HepG2 (cell line): ENCODE results near the gene LCN1. TPM values are rescaled to one million over a fixed set of nuclear protein-coding genes. Genes with fewer than 3 reads are reported as not detected.
A peak's percentile ranks its signal among the peaks of the same experiment; 100 is the strongest.

ENCODE experiments used
- CBX5 ChIP-seq: sonication (generic); formaldehyde crosslinking; IDR thresholded peaks from 2 replicates; pipeline ENCODE4 v1.4.0; 2020; ENCODE audit warnings: missing genetic modification reagents, borderline replicate concordance
- FOXJ3 ChIP-seq: sonication (generic); formaldehyde crosslinking; IDR thresholded peaks from 2 replicates; pipeline ENCODE4 v1.4.0; 2020; ENCODE audit warnings: missing genetic modification reagents, mild to moderate bottlenecking, borderline replicate concordance
- GABPB1 ChIP-seq: IDR thresholded peaks from 2 replicates; pipeline ENCODE4 v1.6.1; 2016; ENCODE audit warnings: mild to moderate bottlenecking, missing genetic modification reagents, moderate library complexity, missing compliant biosample characterization
- GRHL1 ChIP-seq: sonication (generic); formaldehyde crosslinking; conservative IDR thresholded peaks from 2 replicates; pipeline ENCODE4 v1.8.0; 2022; ENCODE audit warnings: missing genetic modification reagents
- GZF1 ChIP-seq: sonication (generic); formaldehyde crosslinking; IDR thresholded peaks from 2 replicates; pipeline ENCODE4 v1.5.1; 2020; ENCODE audit warnings: mild to moderate bottlenecking, missing genetic modification reagents
- KMT2B ChIP-seq: IDR thresholded peaks from 2 replicates; pipeline ENCODE4 v1.6.1; 2016; ENCODE audit warnings: missing genetic modification reagents, missing compliant biosample characterization
- MAFF ChIP-seq: IDR thresholded peaks from 2 replicates; pipeline ENCODE4 v1.6.1; 2011; ENCODE audit warnings: low read depth, low read length, improper control_type of control experiment
- MYC ChIP-seq: sonication (generic); formaldehyde crosslinking; IDR thresholded peaks from 2 replicates; pipeline ENCODE4 v1.9.0; 2021; ENCODE audit warnings: missing genetic modification reagents, borderline replicate concordance
- MYNN ChIP-seq: sonication (generic); formaldehyde crosslinking; IDR thresholded peaks from 2 replicates; pipeline ENCODE4 v1.4.0; 2020; ENCODE audit warnings: mild to moderate bottlenecking, low read depth, missing genetic modification reagents
- POGZ ChIP-seq: sonication (generic); formaldehyde crosslinking; IDR thresholded peaks from 2 replicates; pipeline ENCODE4 v1.4.0; 2020; ENCODE audit warnings: mild to moderate bottlenecking, missing genetic modification reagents
- POLR2AphosphoS2 ChIP-seq: IDR thresholded peaks from 2 replicates; pipeline ENCODE4 v1.6.1; 2011; ENCODE audit warnings: low read depth, low read length, improper control_type of control experiment
- POLR2AphosphoS5 ChIP-seq: IDR thresholded peaks from 2 replicates; pipeline ENCODE4 v1.6.1; 2012; ENCODE audit warnings: low read depth, low read length
- U2AF1 ChIP-seq: fragments of 200-400 bp; formaldehyde crosslinking; optimal IDR thresholded peaks from 2 replicates; pipeline ENCODE3; 2017; ENCODE audit warnings: mild to moderate bottlenecking, low read depth, low read length
- ZKSCAN5 ChIP-seq: sonication (generic); formaldehyde crosslinking; IDR thresholded peaks from 2 replicates; pipeline ENCODE4 v1.5.1; 2020; ENCODE audit warnings: mild to moderate bottlenecking, missing genetic modification reagents
- ZNF484 ChIP-seq: sonication (generic); formaldehyde crosslinking; IDR thresholded peaks from 2 replicates; pipeline ENCODE4 v1.5.1; 2020; ENCODE audit warnings: mild to moderate bottlenecking, low read depth, missing genetic modification reagents, borderline replicate concordance
- ZNF691 ChIP-seq: sonication (generic); formaldehyde crosslinking; IDR thresholded peaks from 2 replicates; pipeline ENCODE4 v1.4.0; 2020; ENCODE audit warnings: missing genetic modification reagents, low read depth, mild to moderate bottlenecking, borderline replicate concordance
- ZNF761 ChIP-seq: sonication (generic); formaldehyde crosslinking; conservative IDR thresholded peaks from 2 replicates; pipeline ENCODE4 v1.4.0; 2020; ENCODE audit warnings: mild to moderate bottlenecking, missing genetic modification reagents
- ZNF878 ChIP-seq: sonication (generic); formaldehyde crosslinking; IDR thresholded peaks from 2 replicates; pipeline ENCODE4 v1.8.1; 2023; ENCODE audit warnings: mild to moderate bottlenecking, missing genetic modification reagents, moderate library complexity
- polyA plus RNA-seq, 8 experiments: library from polyadenylated mRNA; depleted of rRNA in 3 of 8; stranded (reverse) in 7 of 8; unstranded in 1 of 8; fragments of >200 nt; fragmentation: Illumina TruSeq in 4 of 8; extraction: Trizol in 4 of 8; gene quantifications; 2 replicates each; pipeline versions ENCODE4 v1.2.1 to v1.2.3, GENCODE V29; 2011 to 2016; ENCODE audit warnings: low read depth in 4 of 8, missing spikeins in 1 of 8, mixed read lengths in 1 of 8; ENCODE audit not compliant: insufficient read depth in 1 of 8
- total RNA-seq, 5 experiments: library from RNA; depleted of rRNA; stranded (reverse); fragments of >200 nt; fragmentation: Illumina TruSeq; extraction: Trizol; gene quantifications; 2 replicates each; pipeline ENCODE4 v1.2.3, GENCODE V29; 2016; ENCODE audit warnings: low read depth in 1 of 5
- TF ChIP-seq, protein P1 (sequence below): sonication (generic); formaldehyde crosslinking; IDR thresholded peaks from 2 replicates; pipeline ENCODE4 v1.8.0; 2022; ENCODE audit warnings: low read depth, missing genetic modification reagents
- TF ChIP-seq, protein P2 (sequence below): IDR thresholded peaks from 2 replicates; pipeline ENCODE4 v1.6.1; 2018; ENCODE audit warnings: missing genetic modification reagents
- TF ChIP-seq, protein P3 (sequence below): sonication (generic); formaldehyde crosslinking; IDR thresholded peaks from 2 replicates; pipeline ENCODE4 v1.4.0; 2020; ENCODE audit warnings: missing genetic modification reagents
- TF ChIP-seq, protein P4 (sequence below): conservative IDR thresholded peaks from 2 replicates; pipeline ENCODE4 v1.6.1; 2018; ENCODE audit warnings: missing genetic modification reagents

LCN1 gene
- total and polyA plus RNA-seq, 2 of the 13 experiments (the other 11 are each of a cell fraction or from before 2014, with no cell fraction given): not detected

DNA sequence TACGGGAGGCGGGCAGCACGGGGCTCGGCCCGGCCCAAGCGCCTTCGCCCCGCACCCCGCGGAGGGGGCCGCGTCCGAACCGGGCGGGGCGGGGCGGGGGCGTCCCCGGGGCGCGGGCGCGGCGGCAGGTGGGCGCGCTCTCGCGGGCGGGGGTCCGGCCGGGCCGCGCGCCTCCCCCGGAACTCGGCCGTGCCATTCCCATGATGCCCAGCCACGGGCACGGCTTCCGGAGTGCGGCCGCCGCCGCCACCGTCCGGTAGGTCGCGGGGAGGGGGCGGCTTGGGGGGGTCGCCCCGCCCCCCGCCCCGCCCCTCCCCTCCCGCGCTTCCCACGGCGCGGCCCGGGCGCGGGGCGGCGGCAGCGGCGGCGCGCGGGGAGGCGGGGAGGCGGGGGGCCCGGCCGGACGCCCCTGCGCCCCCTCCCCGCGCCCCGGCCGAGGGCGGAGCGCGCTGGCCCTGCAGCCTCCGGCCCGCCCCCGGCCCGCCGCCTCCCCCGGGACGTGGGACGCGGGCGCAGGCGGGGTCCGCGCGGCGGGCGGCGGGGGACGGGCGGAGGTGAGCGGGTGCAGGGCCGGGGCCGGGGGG lies 41.7 kb upstream of the LCN1 start, which contains the start of gene PPP1R26 (continued):
- TF ChIP-seq, protein P1, sequence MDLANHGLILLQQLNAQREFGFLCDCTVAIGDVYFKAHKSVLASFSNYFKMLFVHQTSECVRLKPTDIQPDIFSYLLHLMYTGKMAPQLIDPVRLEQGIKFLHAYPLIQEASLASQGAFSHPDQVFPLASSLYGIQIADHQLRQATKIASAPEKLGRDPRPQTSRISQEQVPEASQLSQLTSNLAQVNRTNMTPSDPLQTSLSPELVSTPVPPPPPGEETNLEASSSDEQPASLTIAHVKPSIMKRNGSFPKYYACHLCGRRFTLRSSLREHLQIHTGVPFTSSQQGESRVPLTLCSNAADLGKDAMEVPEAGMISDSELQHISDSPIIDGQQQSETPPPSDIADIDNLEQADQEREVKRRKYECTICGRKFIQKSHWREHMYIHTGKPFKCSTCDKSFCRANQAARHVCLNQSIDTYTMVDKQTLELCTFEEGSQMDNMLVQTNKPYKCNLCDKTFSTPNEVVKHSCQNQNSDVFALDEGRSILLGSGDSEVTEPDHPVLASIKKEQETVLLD (CRISPR knock-in tag): peak; percentile 95
- no peak for TF ChIP-seq ZNF878 (CRISPR knock-in tag)
- TF ChIP-seq ZNF484 (CRISPR knock-in tag): no peak
- TF ChIP-seq, protein P2, sequence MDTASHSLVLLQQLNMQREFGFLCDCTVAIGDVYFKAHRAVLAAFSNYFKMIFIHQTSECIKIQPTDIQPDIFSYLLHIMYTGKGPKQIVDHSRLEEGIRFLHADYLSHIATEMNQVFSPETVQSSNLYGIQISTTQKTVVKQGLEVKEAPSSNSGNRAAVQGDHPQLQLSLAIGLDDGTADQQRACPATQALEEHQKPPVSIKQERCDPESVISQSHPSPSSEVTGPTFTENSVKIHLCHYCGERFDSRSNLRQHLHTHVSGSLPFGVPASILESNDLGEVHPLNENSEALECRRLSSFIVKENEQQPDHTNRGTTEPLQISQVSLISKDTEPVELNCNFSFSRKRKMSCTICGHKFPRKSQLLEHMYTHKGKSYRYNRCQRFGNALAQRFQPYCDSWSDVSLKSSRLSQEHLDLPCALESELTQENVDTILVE: peak; percentile 81; the same call in 1 of the 2 replicates
- TF ChIP-seq POLR2AphosphoS5: no peak
- 0 out of 2 replicates have a peak, but pooled peaks have one; percentile 36 for TF ChIP-seq MYC
- TF ChIP-seq ZNF691: no peak
- TF ChIP-seq CBX5 (CRISPR knock-in tag): no peak
- no peak for TF ChIP-seq KMT2B (CRISPR knock-in tag)
- TF ChIP-seq POLR2AphosphoS2: no peak
- no peak for TF ChIP-seq GZF1 (CRISPR knock-in tag)
- TF ChIP-seq, protein P3, sequence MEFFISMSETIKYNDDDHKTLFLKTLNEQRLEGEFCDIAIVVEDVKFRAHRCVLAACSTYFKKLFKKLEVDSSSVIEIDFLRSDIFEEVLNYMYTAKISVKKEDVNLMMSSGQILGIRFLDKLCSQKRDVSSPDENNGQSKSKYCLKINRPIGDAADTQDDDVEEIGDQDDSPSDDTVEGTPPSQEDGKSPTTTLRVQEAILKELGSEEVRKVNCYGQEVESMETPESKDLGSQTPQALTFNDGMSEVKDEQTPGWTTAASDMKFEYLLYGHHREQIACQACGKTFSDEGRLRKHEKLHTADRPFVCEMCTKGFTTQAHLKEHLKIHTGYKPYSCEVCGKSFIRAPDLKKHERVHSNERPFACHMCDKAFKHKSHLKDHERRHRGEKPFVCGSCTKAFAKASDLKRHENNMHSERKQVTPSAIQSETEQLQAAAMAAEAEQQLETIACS: peak; percentile 70
- TF ChIP-seq, protein P4, sequence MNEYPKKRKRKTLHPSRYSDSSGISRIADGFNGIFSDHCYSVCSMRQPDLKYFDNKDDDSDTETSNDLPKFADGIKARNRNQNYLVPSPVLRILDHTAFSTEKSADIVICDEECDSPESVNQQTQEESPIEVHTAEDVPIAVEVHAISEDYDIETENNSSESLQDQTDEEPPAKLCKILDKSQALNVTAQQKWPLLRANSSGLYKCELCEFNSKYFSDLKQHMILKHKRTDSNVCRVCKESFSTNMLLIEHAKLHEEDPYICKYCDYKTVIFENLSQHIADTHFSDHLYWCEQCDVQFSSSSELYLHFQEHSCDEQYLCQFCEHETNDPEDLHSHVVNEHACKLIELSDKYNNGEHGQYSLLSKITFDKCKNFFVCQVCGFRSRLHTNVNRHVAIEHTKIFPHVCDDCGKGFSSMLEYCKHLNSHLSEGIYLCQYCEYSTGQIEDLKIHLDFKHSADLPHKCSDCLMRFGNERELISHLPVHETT (CRISPR knock-in tag): peak; percentile 95
- TF ChIP-seq U2AF1: no peak
- TF ChIP-seq FOXJ3: no peak
- no peak for TF ChIP-seq GRHL1 (CRISPR knock-in tag)
- no peak for TF ChIP-seq ZKSCAN5 (CRISPR knock-in tag)
- TF ChIP-seq POGZ (CRISPR knock-in tag): no peak
- TF ChIP-seq MYNN (CRISPR knock-in tag): no peak
- no peak for TF ChIP-seq MAFF
- no peak for TF ChIP-seq ZNF761 (CRISPR knock-in tag)
- peak; percentile 78 for TF ChIP-seq GABPB1 (CRISPR knock-in tag)
